SK-N-SH treated with all-trans-retinoic acid at 6 μM for 48 hours (cell line): ENCODE data around the gene TBCD.

Source experiments
- ATAC-seq: fragments of 200-7000 bp; cut with Tn5 transposase; 3 replicates; pipeline ENCODE4 v1.9.1; 2020; ENCODE audit warnings: mild to moderate bottlenecking, moderate library complexity
- ARNTL ChIP-seq: fragments of 450-650 bp; formaldehyde crosslinking; IDR thresholded peaks from 2 replicates; pipeline ENCODE4 v1.5.0; 2020; ENCODE audit warnings: low read depth, mild to moderate bottlenecking, moderate library complexity, borderline replicate concordance
- BACH2 ChIP-seq: fragments of 250-450 bp; sonication (Bioruptor Pico); IDR thresholded peaks from 2 replicates; pipeline ENCODE4 v1.9.0; 2021; ENCODE audit warnings: mild to moderate bottlenecking, borderline replicate concordance
- CSDC2 ChIP-seq: fragments of 250-450 bp; sonication (Bioruptor Pico); IDR thresholded peaks from 2 replicates; pipeline ENCODE4 v1.5.0; 2020; ENCODE audit warnings: mild to moderate bottlenecking, moderate library complexity
- ESRRG ChIP-seq: fragments of 250-450 bp; sonication (Bioruptor Pico); IDR thresholded peaks from 2 replicates; pipeline ENCODE4 v1.6.1; 2021; ENCODE audit warnings: mild to moderate bottlenecking
- GLIS3 ChIP-seq: fragments of 250-450 bp; sonication (Bioruptor Pico); IDR thresholded peaks from 2 replicates; pipeline ENCODE4 v1.5.0; 2020; ENCODE audit warnings: mild to moderate bottlenecking, moderate library complexity
- ISL1 ChIP-seq: fragments of 250-450 bp; sonication (Bioruptor Pico); IDR thresholded peaks from 2 replicates; pipeline ENCODE4 v2.1.2; 2022; ENCODE audit warnings: mild to moderate bottlenecking, moderate library complexity
- OSR1 ChIP-seq: fragments of 250-450 bp; sonication (Bioruptor Pico); IDR thresholded peaks from 2 replicates; pipeline ENCODE4 v1.8.0; 2022; ENCODE audit warnings: moderate library complexity, mild to moderate bottlenecking, inconsistent platforms
- SNAI2 ChIP-seq: fragments of 250-450 bp; sonication (Bioruptor Pico); IDR thresholded peaks from 2 replicates; pipeline ENCODE4 v1.5.0; 2020; ENCODE audit warnings: mild to moderate bottlenecking, moderate library complexity
- TCF4 ChIP-seq: fragments of 250-450 bp; sonication (Bioruptor Pico); IDR thresholded peaks from 2 replicates; pipeline ENCODE4 v1.8.0; 2021; ENCODE audit warnings: mild to moderate bottlenecking, moderate library complexity, borderline replicate concordance
- TOX ChIP-seq: fragments of 250-450 bp; sonication (Bioruptor Pico); IDR thresholded peaks from 2 replicates; pipeline ENCODE4 v1.8.0; 2021; ENCODE audit warnings: mild to moderate bottlenecking, moderate library complexity, borderline replicate concordance
- ZC3H10 ChIP-seq: fragments of 250-450 bp; sonication (Bioruptor Pico); IDR thresholded peaks from 2 replicates; pipeline ENCODE4 v1.5.1; 2021; ENCODE audit warnings: mild to moderate bottlenecking, moderate library complexity
- ZFP3 ChIP-seq: fragments of 250-450 bp; sonication (Bioruptor Pico); IDR thresholded peaks from 2 replicates; pipeline ENCODE4 v1.5.0; 2020; ENCODE audit warnings: mild to moderate bottlenecking, moderate library complexity
- ZNF565 ChIP-seq: fragments of 450-650 bp; formaldehyde crosslinking; conservative IDR thresholded peaks from 2 replicates; pipeline ENCODE4 v1.5.0; 2020; ENCODE audit warnings: low read depth, mild to moderate bottlenecking, moderate library complexity
- ZNF70 ChIP-seq: fragments of 450-650 bp; formaldehyde crosslinking; IDR thresholded peaks from 2 replicates; pipeline ENCODE4 v1.5.0; 2020; ENCODE audit warnings: mild to moderate bottlenecking, moderate library complexity
- ZNF8 ChIP-seq: fragments of 450-650 bp; formaldehyde crosslinking; IDR thresholded peaks from 2 replicates; pipeline ENCODE4 v1.5.0; 2020; ENCODE audit warnings: mild to moderate bottlenecking, moderate library complexity
- TF ChIP-seq, protein P1 (sequence below): fragments of 250-450 bp; sonication (Bioruptor Pico); IDR thresholded peaks from 2 replicates; pipeline ENCODE4 v1.8.0; 2020; ENCODE audit warnings: mild to moderate bottlenecking, moderate library complexity, borderline replicate concordance
- TF ChIP-seq, protein P2 (sequence below): fragments of 250-450 bp; sonication (Bioruptor Pico); IDR thresholded peaks from 2 replicates; pipeline ENCODE4 v1.5.1; 2021; ENCODE audit warnings: mild to moderate bottlenecking, moderate library complexity
- TF ChIP-seq, protein P3 (sequence below): fragments of 250-450 bp; sonication (Bioruptor Pico); IDR thresholded peaks from 2 replicates; pipeline ENCODE4 v1.5.1; 2020; ENCODE audit warnings: low read depth, mild to moderate bottlenecking, moderate library complexity
- TF ChIP-seq, protein P4 (sequence below): fragments of 250-450 bp; sonication (Bioruptor Pico); IDR thresholded peaks from 2 replicates; pipeline ENCODE4 v1.5.0; 2020; ENCODE audit warnings: mild to moderate bottlenecking, moderate library complexity
- TF ChIP-seq, protein P5 (sequence below): fragments of 250-450 bp; sonication (Bioruptor Pico); IDR thresholded peaks from 2 replicates; pipeline ENCODE4 v1.8.0; 2021; ENCODE audit warnings: low read depth, mild to moderate bottlenecking, moderate library complexity, borderline replicate concordance

The TBCD gene

DNA sequence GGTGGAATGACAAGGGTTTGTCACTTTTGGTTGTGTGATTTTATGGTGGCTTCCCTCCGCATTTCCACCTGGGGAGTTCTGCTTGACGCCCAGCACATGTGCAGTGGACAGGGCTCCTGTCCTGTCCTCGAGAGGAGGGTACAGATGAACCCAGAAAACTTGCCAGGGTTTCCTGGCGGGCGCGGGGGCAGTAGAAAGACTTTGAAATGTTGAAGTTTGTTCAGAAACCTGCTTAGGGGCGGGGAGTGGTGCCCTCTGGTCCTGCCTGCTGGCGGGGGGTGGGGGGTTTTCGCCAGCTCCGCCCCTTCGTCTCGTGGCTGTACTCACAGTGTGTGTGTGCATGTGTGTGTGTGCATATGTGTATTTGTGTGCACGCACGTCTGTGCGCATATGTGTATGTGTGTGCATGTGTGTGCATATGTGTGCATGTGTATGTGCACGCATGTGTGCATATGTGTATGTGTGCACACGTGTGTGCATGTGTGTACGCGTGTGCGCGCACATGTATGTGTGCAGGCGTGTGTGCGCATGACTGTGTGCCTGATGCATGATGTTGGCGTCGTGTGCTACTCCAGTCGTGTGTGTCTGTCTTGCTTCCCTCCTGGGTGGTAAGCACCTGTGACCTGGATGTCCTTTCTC is 28.6 kb upstream of the TBCD start:
- no peak for ATAC-seq

DNA sequence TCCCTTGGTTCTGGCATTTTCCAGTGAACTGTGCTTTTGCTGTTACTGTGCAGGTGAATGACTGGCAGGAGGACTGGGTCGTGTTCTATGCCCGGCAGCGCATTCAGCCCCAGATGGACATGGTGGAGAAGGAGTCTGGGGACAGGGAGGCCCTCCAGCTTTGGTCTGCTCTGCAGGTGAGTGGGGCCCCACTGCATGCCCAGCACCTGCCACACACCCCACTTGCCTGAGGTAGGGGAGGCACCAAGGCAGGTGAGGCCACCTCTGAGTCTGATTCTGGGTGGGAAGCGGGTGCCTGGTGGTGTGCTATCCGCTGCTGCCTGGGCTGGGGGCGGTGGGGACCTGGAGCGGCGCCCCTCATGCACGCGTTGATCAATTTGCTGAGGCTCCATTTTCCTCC is 25.4 kb upstream of the TBCD start:
- no peak for ATAC-seq
- no peak for TF ChIP-seq GLIS3
- TF ChIP-seq ZNF8 (CRISPR knock-in tag) = no peak

More for the DNA sequence above, 28.6 kb upstream of the TBCD start:
- TF ChIP-seq SNAI2 (CRISPR knock-in tag) (no peak), TCF4 (no peak)
- TF ChIP-seq, protein P1, sequence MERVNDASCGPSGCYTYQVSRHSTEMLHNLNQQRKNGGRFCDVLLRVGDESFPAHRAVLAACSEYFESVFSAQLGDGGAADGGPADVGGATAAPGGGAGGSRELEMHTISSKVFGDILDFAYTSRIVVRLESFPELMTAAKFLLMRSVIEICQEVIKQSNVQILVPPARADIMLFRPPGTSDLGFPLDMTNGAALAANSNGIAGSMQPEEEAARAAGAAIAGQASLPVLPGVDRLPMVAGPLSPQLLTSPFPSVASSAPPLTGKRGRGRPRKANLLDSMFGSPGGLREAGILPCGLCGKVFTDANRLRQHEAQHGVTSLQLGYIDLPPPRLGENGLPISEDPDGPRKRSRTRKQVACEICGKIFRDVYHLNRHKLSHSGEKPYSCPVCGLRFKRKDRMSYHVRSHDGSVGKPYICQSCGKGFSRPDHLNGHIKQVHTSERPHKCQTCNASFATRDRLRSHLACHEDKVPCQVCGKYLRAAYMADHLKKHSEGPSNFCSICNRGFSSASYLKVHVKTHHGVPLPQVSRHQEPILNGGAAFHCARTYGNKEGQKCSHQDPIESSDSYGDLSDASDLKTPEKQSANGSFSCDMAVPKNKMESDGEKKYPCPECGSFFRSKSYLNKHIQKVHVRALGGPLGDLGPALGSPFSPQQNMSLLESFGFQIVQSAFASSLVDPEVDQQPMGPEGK (CRISPR knock-in tag) = no peak
- TF ChIP-seq, protein P2, sequence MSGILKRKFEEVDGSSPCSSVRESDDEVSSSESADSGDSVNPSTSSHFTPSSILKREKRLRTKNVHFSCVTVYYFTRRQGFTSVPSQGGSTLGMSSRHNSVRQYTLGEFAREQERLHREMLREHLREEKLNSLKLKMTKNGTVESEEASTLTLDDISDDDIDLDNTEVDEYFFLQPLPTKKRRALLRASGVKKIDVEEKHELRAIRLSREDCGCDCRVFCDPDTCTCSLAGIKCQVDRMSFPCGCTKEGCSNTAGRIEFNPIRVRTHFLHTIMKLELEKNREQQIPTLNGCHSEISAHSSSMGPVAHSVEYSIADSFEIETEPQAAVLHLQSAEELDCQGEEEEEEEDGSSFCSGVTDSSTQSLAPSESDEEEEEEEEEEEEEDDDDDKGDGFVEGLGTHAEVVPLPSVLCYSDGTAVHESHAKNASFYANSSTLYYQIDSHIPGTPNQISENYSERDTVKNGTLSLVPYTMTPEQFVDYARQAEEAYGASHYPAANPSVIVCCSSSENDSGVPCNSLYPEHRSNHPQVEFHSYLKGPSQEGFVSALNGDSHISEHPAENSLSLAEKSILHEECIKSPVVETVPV (CRISPR knock-in tag) = no peak

DNA sequence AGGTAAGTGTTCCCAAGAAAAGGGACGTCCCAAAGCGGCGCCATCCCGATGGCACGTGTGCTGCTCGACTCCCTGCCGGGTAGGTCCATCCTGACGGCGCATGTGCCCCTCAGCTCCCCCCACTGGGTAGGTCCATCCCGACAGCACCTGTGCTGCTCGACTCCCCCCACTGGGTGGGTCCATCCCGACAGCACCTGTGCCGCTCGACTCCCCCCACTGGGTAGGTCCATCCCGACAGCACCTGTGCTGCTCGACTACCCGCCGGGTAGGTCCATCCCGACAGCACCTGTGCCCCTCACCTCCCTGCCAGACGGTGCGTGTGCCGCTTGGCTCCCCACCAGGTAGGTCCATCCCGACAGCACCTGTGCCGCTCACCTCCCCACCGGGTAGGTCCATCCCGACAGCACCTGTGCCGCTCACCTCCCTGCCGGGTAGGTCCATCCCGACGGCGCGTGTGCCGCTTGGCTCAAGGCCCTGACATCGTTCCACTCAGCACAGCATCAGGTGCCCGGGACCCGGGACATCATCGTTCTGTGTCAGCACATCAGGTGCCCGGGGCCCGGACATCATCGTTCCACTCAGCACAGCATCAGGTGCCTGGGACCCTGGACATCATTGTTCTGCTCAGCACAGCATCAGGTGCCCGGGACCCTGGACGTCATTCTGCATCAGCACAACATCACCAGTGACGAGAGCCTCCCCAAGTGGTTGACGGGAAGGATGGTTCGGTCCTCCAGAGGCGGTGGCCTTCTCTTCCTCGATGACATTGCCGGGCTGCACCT is 22.2 kb upstream of the TBCD start:
- no peak for TF ChIP-seq BACH2 (CRISPR knock-in tag)

DNA sequence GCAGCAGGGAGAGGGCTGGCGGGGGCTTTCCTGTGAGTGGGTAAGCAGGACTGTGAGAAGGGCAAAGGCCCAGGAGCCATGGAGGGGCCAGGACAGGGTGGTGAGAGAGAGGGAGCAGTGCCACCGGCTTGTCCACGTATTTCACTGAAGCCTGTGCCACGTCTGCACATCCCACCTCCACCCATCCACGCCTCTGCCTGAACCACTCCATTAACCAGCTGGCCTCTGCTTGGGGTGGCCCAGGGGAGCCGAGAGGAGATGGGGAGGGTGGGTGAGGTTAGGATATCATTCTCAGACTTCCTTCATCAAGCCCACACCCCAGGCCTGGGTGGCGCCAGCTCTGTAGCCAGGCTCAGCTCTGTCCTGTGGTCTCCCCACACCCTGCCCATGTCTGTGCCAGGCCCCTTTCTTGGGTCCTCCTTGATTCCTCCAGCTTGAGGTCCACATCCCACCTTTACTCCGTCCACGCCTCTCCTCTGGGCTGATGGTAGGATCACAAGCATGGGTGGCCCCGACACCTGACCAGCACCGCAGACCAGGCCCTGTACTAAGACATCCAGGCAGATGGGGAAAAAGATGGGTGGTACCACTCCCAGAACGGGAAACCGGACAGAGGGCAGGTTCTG is 19.6 kb upstream of the TBCD start:
- TF ChIP-seq, protein P3, sequence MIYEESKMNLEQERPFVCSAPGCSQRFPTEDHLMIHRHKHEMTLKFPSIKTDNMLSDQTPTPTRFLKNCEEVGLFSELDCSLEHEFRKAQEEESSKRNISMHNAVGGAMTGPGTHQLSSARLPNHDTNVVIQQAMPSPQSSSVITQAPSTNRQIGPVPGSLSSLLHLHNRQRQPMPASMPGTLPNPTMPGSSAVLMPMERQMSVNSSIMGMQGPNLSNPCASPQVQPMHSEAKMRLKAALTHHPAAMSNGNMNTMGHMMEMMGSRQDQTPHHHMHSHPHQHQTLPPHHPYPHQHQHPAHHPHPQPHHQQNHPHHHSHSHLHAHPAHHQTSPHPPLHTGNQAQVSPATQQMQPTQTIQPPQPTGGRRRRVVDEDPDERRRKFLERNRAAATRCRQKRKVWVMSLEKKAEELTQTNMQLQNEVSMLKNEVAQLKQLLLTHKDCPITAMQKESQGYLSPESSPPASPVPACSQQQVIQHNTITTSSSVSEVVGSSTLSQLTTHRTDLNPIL (CRISPR knock-in tag) = no peak
- no peak for TF ChIP-seq BACH2 (CRISPR knock-in tag)
- no peak for TF ChIP-seq ZNF70 (CRISPR knock-in tag)
- TF ChIP-seq, protein P1 (CRISPR knock-in tag) = no peak
- no peak for TF ChIP-seq TOX (CRISPR knock-in tag)
- TF ChIP-seq ZFP3 (CRISPR knock-in tag) = no peak
- TF ChIP-seq ZC3H10 = no peak
- TF ChIP-seq, protein P4, sequence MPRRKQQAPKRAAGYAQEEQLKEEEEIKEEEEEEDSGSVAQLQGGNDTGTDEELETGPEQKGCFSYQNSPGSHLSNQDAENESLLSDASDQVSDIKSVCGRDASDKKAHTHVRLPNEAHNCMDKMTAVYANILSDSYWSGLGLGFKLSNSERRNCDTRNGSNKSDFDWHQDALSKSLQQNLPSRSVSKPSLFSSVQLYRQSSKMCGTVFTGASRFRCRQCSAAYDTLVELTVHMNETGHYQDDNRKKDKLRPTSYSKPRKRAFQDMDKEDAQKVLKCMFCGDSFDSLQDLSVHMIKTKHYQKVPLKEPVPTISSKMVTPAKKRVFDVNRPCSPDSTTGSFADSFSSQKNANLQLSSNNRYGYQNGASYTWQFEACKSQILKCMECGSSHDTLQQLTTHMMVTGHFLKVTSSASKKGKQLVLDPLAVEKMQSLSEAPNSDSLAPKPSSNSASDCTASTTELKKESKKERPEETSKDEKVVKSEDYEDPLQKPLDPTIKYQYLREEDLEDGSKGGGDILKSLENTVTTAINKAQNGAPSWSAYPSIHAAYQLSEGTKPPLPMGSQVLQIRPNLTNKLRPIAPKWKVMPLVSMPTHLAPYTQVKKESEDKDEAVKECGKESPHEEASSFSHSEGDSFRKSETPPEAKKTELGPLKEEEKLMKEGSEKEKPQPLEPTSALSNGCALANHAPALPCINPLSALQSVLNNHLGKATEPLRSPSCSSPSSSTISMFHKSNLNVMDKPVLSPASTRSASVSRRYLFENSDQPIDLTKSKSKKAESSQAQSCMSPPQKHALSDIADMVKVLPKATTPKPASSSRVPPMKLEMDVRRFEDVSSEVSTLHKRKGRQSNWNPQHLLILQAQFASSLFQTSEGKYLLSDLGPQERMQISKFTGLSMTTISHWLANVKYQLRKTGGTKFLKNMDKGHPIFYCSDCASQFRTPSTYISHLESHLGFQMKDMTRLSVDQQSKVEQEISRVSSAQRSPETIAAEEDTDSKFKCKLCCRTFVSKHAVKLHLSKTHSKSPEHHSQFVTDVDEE (CRISPR knock-in tag) = no peak
- TF ChIP-seq OSR1 = no peak
- no peak for TF ChIP-seq ZNF565
- TF ChIP-seq CSDC2 (CRISPR knock-in tag) = no peak
- TF ChIP-seq, protein P5, sequence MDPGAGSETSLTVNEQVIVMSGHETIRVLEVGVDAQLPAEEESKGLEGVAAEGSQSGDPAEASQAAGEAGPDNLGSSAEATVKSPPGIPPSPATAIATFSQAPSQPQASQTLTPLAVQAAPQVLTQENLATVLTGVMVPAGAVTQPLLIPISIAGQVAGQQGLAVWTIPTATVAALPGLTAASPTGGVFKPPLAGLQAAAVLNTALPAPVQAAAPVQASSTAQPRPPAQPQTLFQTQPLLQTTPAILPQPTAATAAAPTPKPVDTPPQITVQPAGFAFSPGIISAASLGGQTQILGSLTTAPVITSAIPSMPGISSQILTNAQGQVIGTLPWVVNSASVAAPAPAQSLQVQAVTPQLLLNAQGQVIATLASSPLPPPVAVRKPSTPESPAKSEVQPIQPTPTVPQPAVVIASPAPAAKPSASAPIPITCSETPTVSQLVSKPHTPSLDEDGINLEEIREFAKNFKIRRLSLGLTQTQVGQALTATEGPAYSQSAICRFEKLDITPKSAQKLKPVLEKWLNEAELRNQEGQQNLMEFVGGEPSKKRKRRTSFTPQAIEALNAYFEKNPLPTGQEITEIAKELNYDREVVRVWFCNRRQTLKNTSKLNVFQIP (CRISPR knock-in tag) = no peak
- no peak for TF ChIP-seq ISL1
- TF ChIP-seq SNAI2 (CRISPR knock-in tag) = no peak
- TF ChIP-seq ESRRG (CRISPR knock-in tag) = no peak
- TF ChIP-seq ARNTL (CRISPR knock-in tag) = no peak
- no peak for TF ChIP-seq ZNF8 (CRISPR knock-in tag)
- ATAC-seq = no peak

More for the DNA sequence above, 22.2 kb upstream of the TBCD start:
- no peak for ATAC-seq
